IPS DF 19.7 (cell line): ENCODE data around the gene P4HB.

Experiments used
- DNase-seq: peaks from one replicate; pipeline ENCODE4 v3.0.0-alpha.2; 2013; ENCODE audit warnings: low read depth, low spot score

The P4HB gene

DNA sequence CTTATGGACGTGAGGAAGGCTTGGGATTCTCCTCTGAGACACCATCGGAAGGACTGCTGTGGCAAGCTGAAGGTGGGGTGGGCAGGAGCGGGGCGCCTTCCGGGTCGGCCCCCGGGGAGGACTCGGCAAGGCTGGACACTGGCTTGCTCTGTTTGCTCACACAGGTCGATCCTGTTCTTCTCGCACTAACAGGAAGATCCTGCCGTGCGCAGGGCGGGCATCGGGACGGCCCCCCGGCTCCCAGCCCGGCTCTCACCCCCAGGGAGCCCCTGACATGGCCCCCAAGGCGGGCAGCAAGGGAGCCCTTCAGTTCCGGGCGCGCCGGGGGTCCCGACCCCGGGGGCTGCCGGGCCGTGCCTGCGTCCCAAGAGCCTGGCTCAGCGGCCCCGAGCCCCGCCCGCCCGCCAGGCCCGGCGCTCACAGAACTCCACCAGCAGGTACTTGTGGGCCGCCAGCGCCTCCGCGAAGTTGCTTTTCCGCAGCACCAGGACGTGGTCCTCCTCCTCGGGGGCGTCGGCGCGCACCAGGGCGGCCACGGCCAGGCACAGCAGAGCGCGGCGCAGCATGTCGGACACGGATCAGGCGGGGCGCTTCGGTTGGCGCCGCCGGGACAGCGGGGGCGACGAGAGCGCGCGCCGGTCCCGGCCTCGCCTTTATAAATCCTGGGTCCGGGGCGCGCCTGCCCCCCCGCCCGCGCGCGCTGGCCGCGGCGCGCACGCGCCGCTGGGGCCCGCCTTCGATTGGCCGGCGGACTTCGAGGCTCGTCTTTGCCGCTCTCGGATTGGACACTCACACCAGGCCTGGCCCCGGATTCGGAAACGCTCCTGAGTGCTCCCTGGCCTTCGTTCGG, at the start of gene P4HB:
Gene P4HB (minus strand): TSS at position 630 of the 850 bp plus-strand sequence. CDS start 64 bp downstream, at position 566.
- DNase-seq: no peak

DNA sequence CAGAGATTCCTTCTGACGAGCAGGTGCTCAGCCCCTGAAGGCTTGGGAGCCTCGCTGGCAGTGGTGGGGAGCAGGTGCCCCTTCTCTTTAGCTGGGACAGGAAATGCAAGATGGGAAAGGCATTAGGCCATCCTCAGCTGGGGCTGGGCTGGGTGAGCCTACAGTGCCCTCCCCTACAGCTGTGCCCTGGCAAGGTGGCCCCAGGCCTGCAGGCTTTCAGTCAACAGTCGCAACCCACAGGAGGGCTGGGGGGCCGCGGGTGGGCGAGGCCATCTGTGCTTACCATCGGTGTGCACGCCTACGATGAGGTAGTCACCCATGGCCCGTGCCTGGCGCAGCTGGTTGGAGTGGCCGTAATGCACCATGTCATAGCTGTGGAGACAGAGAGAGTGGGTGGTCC, 48.9 kb upstream of the P4HB start:
- DNase-seq: no peak

DNA sequence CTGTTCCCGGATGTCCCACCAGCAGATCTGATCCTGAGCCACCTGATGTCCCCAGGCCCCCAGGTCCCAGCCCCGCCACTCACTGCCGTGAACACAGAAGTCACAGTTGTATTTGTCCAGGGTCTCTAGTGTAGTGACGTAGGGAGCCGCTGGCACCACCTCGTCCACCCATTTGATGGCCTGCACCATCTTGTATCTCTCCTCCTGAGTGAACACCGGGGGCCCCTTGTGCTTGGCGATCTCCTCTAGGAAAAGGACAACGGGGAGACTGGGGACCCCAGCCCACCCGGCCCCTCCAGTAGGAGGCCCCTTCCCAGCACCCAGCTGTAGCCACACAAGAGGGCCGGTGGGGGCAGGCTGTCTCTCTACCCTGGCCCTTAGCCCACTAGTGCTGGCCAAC, 48.5 kb upstream of the P4HB start:
- no peak for DNase-seq

DNA sequence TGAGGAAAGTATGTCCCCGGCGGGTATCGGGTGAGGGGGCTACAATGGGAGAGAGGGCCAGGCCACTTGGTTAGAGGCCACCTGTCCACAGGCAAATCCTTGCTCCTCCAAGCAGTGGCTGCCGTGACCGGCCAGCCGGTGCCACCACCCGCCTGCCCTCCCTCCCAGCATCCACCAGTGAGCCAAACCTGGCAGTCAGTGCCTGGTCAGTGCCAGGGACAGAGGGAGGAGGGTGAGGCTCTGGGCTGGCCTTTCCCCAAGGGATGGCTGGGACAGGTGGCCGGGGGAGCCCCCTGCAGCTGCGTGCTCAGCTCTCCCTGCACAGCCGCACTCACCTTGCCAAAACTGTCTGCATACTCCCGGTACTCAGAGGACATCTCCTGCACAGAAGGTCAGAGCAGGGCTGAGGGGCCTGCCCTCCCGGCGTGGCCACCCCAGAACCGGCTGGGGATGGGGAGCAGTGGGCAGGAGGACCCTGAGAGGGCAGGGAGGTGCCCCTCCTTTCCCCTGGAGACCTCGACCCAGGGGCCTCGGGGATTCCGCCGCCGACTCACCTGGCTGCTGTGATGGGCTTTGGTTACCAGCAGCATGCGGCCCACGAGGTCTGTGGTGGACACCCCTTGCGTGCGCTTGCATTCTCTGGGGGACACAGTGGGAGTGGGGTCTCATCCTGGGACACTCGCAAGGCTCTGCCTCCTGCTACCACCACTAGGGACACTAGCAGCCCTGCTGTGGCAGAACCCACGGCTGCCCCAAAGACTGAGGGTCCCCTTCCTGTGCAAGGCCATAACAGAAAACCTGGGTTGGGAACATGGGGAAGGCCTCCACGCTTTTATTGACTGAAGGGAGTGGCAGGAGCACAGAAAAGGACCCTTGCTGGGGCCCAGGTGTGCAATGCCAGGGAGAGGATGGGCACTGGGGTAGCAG, 47.1 kb upstream of the P4HB start:
- no peak for DNase-seq

DNA sequence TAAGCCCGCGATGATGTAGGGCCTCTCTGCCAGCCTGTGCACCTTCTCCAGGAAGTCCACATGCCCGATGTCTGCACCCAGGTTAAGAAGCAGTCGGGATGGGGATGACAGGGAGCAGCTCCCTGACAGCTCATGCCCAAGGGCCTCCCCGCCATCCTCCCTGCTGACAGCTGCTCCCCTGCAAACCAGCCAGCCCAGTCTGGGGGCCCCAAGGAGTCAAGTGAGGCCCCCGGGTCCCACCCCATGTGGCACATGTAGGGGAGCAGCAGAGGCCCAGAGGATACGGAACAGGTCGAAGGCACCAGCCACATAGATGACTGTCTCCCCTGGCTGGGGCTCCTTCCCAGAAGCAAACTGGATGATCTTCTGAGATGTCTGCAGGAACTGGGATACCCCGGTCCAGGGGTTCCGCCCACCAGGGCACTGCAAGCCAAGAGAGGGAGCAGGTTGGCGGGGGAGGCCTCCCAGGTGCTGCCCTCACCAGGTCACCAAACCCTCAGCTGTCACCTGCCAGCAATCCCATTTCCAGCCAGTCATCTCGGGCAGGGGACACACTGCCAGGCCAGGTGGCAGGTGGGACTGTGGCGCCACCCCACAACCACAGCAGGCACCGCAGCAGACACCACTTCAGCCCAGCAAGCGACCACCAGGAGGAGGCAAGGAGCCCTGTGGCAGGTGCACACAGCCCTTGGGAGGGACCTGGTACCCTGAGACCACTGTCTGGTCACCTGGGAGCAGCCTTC, 46.3 kb upstream of the P4HB start:
- no peak for DNase-seq

DNA sequence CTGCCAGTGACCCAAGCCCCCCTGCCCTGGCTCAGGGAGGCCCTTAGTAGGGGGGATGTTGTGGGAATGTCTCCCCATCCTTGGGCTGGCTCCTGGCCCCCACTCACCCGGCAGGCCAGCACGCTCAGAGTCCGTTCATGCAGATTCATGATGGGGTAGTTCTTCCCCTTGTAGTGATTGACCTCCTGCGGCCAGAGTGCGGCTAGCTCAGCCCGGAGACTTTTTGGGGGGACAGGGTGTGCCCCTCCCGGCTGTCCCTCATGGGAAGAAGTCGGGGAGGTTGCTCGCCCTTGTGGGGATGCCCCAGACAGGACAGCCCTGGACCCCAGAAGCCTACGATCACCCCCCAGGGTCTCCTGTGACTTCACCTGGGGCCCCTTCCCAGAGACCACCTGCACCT, 45.7 kb upstream of the P4HB start:
- DNase-seq: no peak

DNA sequence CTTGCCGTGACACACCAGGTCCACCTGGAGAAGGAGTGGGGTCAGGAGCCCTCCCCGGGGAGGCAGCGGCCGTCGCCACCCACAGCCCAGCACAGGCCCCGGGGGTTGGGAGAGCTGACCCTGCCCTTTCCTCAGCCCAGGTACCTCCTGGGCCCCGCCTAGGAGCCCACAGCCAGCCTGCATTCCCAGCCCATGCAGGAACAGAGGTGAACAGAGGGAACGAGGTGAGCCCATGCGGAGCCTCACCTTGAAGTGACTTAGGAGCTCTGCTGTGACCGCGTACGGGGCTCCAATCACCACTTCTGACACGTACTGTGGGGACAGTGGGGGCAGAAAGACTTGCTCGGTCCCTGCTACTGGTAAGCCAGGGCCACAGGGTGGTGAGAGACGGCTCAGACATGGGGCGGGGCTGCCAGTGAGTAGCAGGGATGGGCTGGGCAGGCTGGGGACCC, 45.1 kb upstream of the P4HB start:
- DNase-seq: no peak

DNA sequence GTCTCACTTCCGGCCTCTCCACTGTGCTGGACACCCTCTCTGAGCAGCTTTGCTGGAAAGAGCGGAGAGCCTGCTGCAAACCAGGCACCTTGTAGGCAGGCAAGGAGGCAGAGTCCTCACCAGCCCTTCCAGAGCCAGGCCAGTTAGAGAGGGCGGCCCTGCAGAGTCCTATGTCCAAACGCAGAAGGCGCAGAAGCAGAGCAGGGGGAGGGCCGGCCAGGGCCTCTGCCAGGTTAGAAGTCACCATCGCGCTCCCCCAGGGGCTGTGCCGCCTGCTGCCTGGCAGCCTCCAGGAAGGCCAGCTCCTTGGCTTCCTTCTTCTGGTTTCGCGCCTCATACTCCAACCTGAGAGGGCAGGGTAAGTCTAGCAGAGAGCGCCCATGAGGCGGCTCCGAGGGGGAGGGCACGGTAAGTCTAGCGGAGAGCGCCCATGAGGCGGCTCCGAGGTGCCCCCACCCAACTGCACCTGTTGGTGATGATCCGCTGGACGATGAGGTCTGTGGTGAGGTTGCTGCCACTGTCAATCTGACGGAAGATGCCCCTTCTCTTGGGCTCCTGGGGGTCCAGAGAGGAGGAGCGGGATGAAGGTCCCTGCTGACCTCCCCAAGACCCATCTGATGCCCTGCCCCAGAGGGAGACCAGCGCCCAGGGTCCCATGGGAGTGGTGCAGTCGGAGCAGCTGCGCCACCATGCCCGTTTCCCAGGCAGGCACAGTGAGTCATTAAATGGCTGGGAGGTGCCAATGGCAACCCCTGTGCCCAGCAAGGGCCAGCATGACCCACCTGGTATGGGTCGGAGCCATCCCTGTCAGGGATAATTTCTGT, 44.5 kb upstream of the P4HB start:
- no peak for DNase-seq

DNA sequence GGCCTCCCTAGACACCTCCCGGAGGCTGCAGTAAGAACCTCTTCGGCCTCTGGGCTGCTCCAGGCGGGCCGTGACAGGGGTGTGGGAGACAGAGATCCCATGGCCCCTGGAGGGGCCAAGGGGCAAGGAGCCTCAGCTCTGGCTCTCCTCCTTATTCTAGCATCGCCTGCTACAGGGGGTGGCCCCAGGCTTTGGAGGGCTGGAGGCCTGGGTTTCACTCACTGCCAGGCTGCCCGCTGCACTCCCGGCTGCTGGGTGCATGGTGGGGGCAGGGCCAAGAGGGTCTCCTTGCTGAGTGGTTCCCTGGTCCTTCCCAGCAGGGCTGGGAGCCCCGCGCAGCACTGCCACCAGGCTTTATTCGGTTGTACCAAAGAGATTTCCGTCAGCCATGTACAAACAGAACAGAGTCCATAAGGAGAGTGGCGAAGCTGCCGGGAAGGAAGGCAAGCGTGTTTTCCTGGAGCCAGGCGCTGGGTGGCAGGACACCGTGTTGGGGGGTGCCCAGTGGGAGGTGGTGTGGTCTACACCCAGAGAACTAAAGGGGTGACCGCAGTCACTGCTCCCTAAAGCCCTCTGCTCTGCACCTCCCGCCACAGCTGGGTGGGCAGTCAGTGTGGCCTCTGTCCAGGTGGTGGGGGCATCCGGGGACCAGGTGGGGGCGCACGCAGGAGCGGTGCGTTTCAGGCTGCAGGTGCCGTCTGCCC, 43.7 kb upstream of the P4HB start:
- no peak for DNase-seq

DNA sequence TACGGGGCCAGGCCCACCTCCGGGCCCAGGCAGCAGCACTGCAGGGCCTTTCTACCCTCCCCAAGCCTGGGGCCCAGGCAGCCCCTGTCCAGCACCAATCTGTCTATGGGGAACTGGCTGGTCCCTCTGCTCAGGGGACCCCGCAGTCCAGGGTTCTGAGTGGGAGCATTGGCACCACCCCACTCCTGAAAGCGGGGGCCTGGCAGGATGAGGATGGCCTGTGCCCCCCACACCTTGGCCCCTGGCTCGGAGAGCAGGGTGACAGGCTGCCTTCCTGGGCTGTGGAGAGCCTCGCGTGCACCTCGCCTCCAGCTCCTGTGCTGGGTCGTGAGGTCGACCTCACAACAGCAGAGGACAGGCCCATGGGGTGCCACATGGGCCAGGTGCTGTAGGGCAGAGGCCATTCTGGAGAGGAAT, 43.1 kb upstream of the P4HB start:
- no peak for DNase-seq

DNA sequence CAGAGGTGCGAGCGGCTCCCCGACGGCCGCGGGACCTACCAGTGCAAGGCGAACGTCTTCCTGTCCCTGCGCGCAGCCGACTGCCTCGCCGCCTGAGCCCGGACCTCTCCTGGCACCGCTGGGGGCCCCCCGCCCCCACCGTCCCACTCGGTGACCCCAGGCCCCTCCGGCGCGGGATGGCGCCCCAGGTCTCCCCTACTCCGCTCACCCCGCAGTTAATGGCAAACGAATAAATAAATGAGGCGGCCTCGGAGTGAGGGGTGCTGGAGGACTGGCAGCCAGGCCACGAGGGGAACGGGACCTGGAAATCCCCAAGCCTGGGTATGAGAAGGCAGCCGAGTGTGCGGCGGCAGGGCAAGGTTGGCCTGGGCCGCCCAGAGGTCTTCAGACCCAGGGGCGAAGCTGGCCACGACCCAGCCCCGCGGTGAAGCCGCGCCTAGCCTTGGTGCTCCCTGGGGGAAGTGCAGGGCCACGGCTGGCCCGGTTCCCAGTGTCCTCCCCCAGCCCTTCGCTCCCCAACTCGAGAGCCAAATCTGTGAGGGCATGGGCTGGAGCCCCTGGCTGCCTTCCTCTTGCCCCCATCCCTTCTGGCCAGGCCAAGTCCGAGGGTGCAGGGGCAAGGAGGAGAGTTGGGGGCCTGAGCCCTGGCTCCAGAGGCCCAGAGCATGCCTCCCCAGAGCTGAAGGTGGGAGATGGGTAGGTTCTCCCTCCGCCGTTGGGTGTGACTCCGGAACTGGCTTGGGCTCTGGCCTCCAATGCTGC, 42.5 kb upstream of the P4HB start:
- DNase-seq: no peak

DNA sequence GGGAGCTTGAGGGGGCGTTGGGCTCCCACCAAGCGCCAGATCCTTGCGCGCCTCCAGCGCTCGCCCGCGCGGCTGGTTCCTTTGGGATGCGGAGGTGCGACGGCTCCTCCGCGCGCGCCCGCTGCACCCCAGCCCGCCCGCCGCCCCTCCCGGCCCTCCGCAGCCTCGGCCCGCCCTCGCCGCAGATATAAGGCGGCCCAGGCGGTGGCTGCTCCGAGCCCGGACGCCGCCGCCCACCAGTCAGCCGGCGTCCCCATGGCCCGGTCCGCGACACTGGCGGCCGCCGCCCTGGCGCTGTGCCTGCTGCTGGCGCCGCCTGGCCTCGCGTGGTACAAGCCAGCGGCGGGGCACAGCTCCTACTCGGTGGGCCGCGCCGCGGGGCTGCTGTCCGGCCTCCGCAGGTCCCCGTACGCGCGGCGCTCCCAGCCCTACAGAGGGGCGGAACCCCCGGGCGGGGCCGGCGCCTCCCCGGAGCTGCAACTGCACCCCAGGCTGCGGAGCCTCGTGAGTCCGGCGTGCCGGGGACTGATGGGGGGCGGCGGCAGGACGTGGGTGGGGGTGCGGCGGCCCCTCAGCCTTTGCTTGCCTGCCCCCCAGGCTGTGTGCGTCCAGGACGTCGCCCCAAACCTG, 41.8 kb upstream of the P4HB start, which contains the start of gene NPB:
Gene NPB (plus strand): TSS at position 216 of the 630 bp plus-strand sequence. CDS start 40 bp downstream, at position 256.
- DNase-seq: no peak

DNA sequence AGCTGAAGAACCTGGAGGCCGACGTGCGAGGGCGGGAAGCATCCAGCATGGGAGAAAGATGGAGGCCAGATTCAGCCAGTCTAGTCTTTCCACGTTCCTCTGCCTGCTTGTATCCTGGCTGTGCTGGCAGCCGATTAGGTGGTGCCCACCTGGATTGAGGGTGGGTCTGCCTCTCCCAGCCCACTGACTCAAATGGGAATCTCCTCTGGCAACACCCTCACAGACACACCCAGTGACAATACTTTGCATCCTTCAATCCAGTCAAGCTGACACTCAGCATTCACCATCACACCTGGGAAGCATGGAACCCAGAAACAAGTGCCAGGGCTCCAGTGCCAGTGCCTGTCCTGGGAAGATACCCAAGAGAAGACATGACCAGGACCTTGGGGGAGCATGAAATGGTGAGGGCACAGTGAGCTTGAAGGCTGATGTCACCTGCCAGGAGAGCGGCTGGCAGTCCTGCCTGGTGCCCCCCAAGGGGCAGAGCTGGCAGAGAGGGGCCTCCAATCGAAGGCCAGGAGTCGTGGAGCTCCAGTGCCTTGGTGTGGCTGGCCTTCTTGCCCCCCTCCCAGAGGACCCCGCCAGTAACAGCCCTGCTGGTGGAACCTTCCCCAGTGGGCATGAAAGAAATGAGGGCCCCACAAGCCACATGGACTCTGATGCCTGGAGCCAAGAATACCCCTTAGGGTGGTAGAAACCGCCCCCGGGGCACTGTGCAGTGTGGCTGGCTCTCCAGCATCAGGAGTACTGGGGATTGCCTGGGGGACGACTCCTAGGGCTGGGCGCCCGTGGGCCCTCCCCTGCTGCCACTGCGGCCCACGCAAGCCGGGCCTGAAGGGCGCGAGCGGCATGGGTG, 41.1 kb upstream of the P4HB start:
- no peak for DNase-seq

DNA sequence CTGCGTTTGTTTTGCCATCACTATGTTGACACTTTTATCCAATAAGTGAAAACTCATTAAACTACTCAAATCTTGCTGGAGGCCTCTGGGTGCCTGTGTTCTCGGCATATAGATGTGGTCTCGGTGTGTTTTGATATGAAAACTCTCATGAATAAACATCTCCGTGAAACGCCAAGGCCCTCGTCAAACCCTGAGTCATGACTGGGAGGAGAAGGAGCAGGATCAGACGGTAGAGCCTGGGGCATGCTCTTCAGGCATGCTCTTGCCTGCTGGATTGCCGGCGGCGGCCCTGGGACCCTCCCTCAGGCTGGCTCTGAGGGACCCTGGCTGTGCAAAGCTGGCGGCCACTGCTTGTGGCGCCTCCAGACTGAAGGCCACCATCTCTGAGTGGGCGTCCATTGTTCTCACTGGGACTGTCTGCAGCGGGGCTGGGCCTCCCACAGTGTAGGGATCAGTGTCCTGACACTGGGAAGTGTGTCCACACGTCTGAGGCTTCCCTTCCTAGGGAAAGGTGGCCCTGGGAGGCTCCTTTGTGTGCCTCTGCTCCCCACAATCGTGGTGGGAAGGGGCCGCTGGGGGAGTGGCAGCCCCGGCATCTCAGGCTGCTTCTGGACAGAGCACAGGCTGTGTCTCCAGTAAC, 40.0 kb upstream of the P4HB start:
- DNase-seq: no peak

DNA sequence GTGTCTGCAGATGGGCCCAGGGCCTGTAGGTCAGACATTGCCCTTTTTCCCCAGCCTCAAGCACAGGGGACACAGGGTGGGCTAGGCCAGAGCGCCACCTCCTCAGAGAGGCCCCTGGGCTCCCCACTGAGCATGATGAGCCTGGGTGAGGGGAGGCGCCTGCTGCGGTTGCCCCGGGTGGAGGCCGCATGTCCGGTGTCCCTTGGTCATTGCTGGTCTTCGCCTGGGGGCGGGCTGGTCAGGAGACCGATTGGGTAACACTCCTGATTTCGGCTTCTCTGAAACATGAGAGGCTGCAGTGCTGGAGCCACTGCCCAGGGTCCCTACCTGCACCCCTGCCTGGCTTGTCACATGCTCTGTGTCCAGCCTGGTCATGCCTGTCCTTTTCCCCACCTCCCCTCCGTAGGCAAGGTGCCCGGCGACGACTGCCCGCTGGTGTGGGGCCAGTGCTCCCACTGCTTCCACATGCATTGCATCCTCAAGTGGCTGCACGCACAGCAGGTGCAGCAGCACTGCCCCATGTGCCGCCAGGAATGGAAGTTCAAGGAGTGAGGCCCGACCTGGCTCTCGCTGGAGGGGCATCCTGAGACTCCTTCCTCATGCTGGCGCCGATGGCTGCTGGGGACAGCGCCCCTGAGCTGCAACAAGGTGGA, 39.3 kb upstream of the P4HB start:
- DNase-seq: no peak

DNA sequence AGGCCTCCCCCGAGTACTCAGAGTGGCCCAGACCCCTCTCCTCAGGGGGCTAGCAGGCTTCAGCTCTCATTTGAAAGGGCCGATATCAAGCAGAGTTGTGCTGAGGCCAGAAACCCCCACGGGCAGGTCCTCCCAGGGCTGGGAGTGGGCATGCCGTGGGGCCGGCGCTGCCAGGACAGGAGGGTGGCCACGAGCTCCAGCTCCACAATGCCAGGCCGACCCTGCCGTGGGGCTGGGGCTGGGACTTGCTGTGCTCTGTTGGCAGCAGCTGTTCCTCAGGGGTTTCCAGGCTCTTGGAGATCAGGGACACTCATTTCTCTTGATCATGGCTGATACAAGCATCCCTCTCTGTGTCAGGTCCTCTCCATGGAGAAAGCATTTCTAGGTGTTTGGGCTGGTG, 38.5 kb upstream of the P4HB start:
- DNase-seq: no peak
